Bronchial epithelial cell (primary cell): ENCODE results near the gene TXNL4A. TPM values are rescaled to one million over a fixed set of nuclear protein-coding genes. Genes with fewer than 3 reads are reported as not detected.

Experiments used
- DNase-seq: peaks from one replicate; pipeline ENCODE4 v3.0.0-alpha.2; 2010; ENCODE audit warnings: low read depth
- FAIRE-seq: peaks from 2 replicates; lab custom pipeline; 2011; peaks lifted over from hg19 to GRCh38; lab: Jason Lieb, UNC
- H3K27me3 ChIP-seq: 2 replicates; pipeline ENCODE4 v1.5.1; 2011; ENCODE audit warnings: low read length; ENCODE audit not compliant: control insufficient read depth, insufficient read depth
- H3K36me3 ChIP-seq: 2 replicates; pipeline ENCODE4 v1.5.1; 2011; ENCODE audit warnings: low read length; ENCODE audit not compliant: control insufficient read depth, insufficient read depth
- H3K4me3 ChIP-seq: 2 replicates; pipeline ENCODE4 v1.5.1; 2011; ENCODE audit warnings: mild to moderate bottlenecking, low read depth, low read length, control low read depth
- CTCF ChIP-seq: IDR thresholded peaks from 2 replicates; pipeline ENCODE4 v1.5.1; 2011; ENCODE audit warnings: mild to moderate bottlenecking, moderate library complexity, low read length, control low read depth, inconsistent platforms; ENCODE audit not compliant: insufficient read depth, severe bottlenecking
- total RNA-seq: library from RNA; depleted of rRNA; stranded (reverse); fragments of >200 nt; gene quantifications from 2 replicates; pipeline ENCODE4 v1.2.1, GENCODE V29; 2014

TXNL4A gene
- 44.0 and 53.5 TPM in 2 replicates for total RNA-seq

GRCh38 chr18:79988451-79989194 lies at the start of gene TXNL4A:
TXNL4A (minus strand) TSS chr18:79988563; CDS start chr18:79988392, 171 bp downstream.
- FAIRE-seq = no peak
- H3K36me3 ChIP-seq = peaks cover 3% of the 10 kb centered on the region

GRCh38 chr18:80037300-80037699 lies 48.9 kb upstream of the TXNL4A start:
- Histone ChIP-seq H3K4me3 (no peak overlapping the region), H3K27me3 (no peaks in the 10 kb centered on the region), H3K36me3 (peaks cover 6% of the 10 kb centered on the region)
- TF ChIP-seq CTCF = no peak
- DNase-seq = no peak
- FAIRE-seq = no peak

More at GRCh38 chr18:79988451-79989194, at the start of gene TXNL4A:
- no peaks in the 10 kb centered on the region for H3K27me3 ChIP-seq
- H3K4me3 ChIP-seq = peak within 1 kb of the TSS; percentile 98
- DNase-seq = peak; percentile 70
- no peak for TF ChIP-seq CTCF

- TF ChIP-seq CTCF = no peak
- FAIRE-seq (no peak), DNase-seq (no peak)
- peaks cover 6% of the 10 kb centered on the region for H3K36me3 ChIP-seq
- H3K27me3 ChIP-seq = no peaks in the 10 kb centered on the region
- no peak overlapping the region for H3K4me3 ChIP-seq
Measured at GRCh38 chr18:80035997-80036396, 47.6 kb upstream of the TXNL4A start.

- Histone ChIP-seq H3K27me3 (no peaks in the 10 kb centered on the region), H3K36me3 (peaks cover 4% of the 10 kb centered on the region), H3K4me3 (peak overlapping the region; percentile 76)
- no peak for FAIRE-seq
- no peak for DNase-seq
- no peak for TF ChIP-seq CTCF
Measured at GRCh38 chr18:80034852-80035406, 46.6 kb upstream of the TXNL4A start.

- peak; percentile 62 for TF ChIP-seq CTCF
- no peaks in the 10 kb centered on the region for H3K27me3 ChIP-seq
- H3K36me3 ChIP-seq = peaks cover 3% of the 10 kb centered on the region
- peak; percentile 87 for DNase-seq
- H3K4me3 ChIP-seq = peak within 1 kb of the TSS; percentile 77
- FAIRE-seq = no peak
Measured at GRCh38 chr18:80034068-80034851, 45.9 kb upstream of the TXNL4A start, which contains the start of gene RBFA. RBFA (plus strand) TSS chr18:80034434; CDS start chr18:80034496, 62 bp downstream.
